ENCODE results near the gene PSAP.

PSAP gene

DNA sequence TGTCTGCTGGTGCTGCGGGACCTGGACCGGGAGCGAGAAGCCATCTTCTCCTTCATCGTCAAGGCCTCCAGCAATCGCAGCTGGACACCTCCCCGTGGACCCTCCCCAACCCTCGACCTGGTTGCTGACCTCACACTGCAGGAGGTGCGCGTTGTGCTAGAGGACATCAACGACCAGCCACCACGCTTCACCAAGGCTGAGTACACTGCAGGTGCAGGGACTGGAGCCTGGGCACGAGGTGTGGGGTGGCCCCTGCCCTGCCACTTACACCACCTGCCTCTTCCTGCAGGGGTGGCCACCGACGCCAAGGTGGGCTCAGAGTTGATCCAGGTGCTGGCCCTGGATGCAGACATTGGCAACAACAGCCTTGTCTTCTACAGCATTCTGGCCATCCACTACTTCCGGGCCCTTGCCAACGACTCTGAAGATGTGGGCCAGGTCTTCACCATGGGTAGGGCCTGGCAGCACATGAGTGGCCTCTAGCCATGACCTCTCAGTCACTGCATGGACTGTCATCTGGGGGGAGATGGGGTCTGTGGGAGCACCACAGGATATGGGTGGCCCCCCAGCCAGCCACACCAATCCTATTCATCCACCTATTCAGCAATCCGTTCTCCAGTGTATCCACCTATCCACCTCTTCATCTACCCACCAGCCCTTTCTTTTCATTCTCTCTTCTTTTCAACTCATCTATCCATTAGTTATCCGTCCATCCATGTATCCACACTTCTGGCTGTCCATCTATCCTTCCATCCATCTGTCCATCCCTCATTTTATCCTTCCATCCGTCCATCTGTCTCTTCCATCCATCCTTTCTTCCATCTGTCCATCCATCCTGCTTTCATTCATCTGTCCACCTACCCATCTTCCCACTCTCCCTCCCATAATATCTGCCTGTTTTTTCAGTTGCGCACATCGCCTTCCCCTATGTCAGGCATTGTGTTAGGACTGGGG, 43.2 kb downstream of the PSAP start:
- Histone ChIP-seq H3K4me1 (ENCODE audit: control insufficient read depth, insufficient read depth, low read length) (peaks cover under 1% of the 10 kb centered on the region), H3K36me3 (ENCODE audit: control insufficient read depth, insufficient read depth, low read length) (no peaks in the 10 kb centered on the region), H3K4me3 (ENCODE audit: insufficient read depth, low read depth, low read length) (no peak overlapping the region), H3K27me3 (ENCODE audit: control insufficient read depth, insufficient read depth, low read length, poor library complexity, severe bottlenecking) (peaks cover 6% of the 10 kb centered on the region), H3K9me3 (ENCODE audit: control insufficient read depth, low read length) (no peaks in the 10 kb centered on the region), H3K27ac (ENCODE audit: insufficient read depth, low read depth, low read length, poor library complexity, severe bottlenecking) (no peak overlapping the region)
- 93 to 95% methylated on average over 21 of the region's 21 CpGs for WGBS, 2 experiments

DNA sequence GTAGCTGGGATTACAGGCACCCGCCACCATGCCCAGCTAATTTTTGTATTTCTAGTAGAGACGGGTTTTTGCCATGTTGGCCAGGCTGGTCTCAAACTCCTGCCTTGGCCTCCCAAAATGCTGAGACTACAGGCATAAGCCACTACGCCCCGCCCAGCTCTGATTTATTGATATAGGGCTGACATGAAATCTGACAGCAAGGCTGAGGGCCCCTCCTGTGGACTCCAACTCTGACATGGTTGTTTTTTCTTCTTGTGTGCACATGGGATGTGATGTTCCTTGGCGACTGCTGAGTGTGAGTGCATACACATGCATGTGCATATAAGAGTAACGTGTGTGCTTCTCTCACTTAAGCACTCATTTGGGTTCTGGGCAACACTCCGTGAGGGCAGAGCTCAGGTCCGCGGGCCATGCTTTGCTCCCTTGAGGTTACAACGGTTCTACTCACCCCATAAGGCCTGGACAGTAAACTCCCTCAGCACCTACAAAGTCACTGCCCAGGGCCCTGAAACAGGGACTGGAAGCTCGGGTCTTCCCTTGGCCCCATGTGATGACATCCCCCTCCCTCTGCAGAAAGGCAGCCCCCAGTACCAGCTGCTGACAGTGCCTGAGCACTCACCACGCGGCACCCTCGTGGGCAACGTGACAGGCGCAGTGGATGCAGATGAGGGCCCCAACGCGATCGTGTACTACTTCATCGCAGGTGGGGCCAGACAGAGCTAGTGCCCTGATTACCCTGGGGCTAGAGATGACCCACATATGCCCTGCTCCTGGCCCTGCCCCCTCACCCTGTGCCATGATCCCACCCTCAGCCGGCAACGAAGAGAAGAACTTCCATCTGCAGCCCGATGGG, 44.1 kb downstream of the PSAP start:
- Histone ChIP-seq H3K9me3 (ENCODE audit: control insufficient read depth, low read length) (no peaks in the 10 kb centered on the region), H3K36me3 (ENCODE audit: control insufficient read depth, insufficient read depth, low read length) (no peaks in the 10 kb centered on the region), H3K27me3 (ENCODE audit: control insufficient read depth, insufficient read depth, low read length, poor library complexity, severe bottlenecking) (peaks cover 6% of the 10 kb centered on the region), H3K27ac (ENCODE audit: insufficient read depth, low read depth, low read length, poor library complexity, severe bottlenecking) (no peak overlapping the region), H3K4me1 (ENCODE audit: control insufficient read depth, insufficient read depth, low read length) (no peaks in the 10 kb centered on the region), H3K4me3 (ENCODE audit: insufficient read depth, low read depth, low read length) (no peak overlapping the region)
- WGBS, 2 experiments, result 92 to 95% methylated on average over 23 of the region's 23 CpGs

DNA sequence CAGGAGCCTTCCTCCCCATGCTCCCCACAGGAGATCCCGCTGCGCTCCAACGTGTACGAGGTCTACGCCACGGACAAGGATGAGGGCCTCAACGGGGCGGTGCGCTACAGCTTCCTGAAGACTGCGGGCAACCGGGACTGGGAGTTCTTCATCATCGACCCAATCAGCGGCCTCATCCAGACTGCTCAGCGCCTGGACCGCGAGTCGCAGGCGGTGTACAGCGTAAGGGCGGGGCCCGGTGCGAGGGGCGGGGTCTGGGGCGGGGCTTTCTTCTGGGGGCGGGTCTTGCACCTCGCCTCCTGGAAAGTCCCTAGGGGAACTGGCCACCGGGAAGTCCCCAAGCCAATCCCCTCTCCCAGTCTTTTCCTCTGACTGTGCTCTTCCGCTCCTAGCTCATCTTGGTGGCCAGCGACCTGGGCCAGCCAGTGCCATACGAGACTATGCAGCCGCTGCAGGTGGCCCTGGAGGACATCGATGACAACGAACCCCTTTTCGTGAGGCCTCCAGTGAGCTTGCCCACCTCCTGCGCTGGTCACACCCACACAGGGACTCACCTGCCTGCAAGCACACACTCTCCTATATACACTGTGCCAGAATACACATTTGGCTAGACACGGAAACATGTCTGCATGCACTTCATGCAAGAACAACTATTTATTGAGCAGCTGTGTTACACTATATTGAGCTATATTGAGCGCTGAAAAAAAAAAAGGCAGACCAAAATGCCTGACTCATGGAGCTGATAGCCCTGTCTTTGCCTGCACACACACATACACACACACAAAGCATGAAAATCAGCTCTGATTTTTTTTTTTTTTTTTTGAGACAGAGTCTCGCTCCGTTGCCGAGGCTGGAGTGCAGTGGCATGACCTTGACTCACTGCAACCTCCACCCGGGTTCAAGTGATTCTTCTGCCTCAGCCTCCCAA, 45.0 kb downstream of the PSAP start:
- WGBS, 2 experiments, result 76 to 78% methylated on average over 41 of the region's 41 CpGs
- H3K9me3 ChIP-seq (ENCODE audit: control insufficient read depth, low read length), result no peaks in the 10 kb centered on the region
- H3K4me3 ChIP-seq (ENCODE audit: insufficient read depth, low read depth, low read length), result no peak overlapping the region

GRCh38 chr10:71804077-71804476, 47.0 kb downstream of the PSAP start:
- Histone ChIP-seq H3K4me3 (ENCODE audit: insufficient read depth, low read depth, low read length) (no peak overlapping the region), H3K36me3 (ENCODE audit: control insufficient read depth, insufficient read depth, low read length) (no peaks in the 10 kb centered on the region), H3K9me3 (ENCODE audit: control insufficient read depth, low read length) (no peaks in the 10 kb centered on the region), H3K27ac (ENCODE audit: insufficient read depth, low read depth, low read length, poor library complexity, severe bottlenecking) (no peak overlapping the region), H3K27me3 (ENCODE audit: control insufficient read depth, insufficient read depth, low read length, poor library complexity, severe bottlenecking) (peaks cover 6% of the 10 kb centered on the region), H3K4me1 (ENCODE audit: control insufficient read depth, insufficient read depth, low read length) (no peaks in the 10 kb centered on the region)
- WGBS, 2 experiments, result 76 to 84% methylated on average over 4 of the region's 4 CpGs

More for the DNA sequence above, 45.0 kb downstream of the PSAP start:
- H3K36me3 ChIP-seq (ENCODE audit: control insufficient read depth, insufficient read depth, low read length), result no peaks in the 10 kb centered on the region
- H3K27me3 ChIP-seq (ENCODE audit: control insufficient read depth, insufficient read depth, low read length, poor library complexity, severe bottlenecking), result peaks cover 6% of the 10 kb centered on the region
- no peaks in the 10 kb centered on the region for H3K4me1 ChIP-seq (ENCODE audit: control insufficient read depth, insufficient read depth, low read length)
- no peak overlapping the region for H3K27ac ChIP-seq (ENCODE audit: insufficient read depth, low read depth, low read length, poor library complexity, severe bottlenecking)

GRCh38 chr10:71802715-71803488, 48.1 kb downstream of the PSAP start:
- no peaks in the 10 kb centered on the region for H3K36me3 ChIP-seq (ENCODE audit: control insufficient read depth, insufficient read depth, low read length)
- no peaks in the 10 kb centered on the region for H3K9me3 ChIP-seq (ENCODE audit: control insufficient read depth, low read length)
- no peaks in the 10 kb centered on the region for H3K4me1 ChIP-seq (ENCODE audit: control insufficient read depth, insufficient read depth, low read length)
- WGBS, 2 experiments, result 92% methylated on average over 18 of the region's 18 CpGs
- no peak overlapping the region for H3K27ac ChIP-seq (ENCODE audit: insufficient read depth, low read depth, low read length, poor library complexity, severe bottlenecking)
- no peak overlapping the region for H3K4me3 ChIP-seq (ENCODE audit: insufficient read depth, low read depth, low read length)
- H3K27me3 ChIP-seq (ENCODE audit: control insufficient read depth, insufficient read depth, low read length, poor library complexity, severe bottlenecking), result peaks cover 6% of the 10 kb centered on the region

GRCh38 chr10:71802235-71802634, 48.8 kb downstream of the PSAP start:
- Histone ChIP-seq H3K9me3 (ENCODE audit: control insufficient read depth, low read length) (no peaks in the 10 kb centered on the region), H3K4me1 (ENCODE audit: control insufficient read depth, insufficient read depth, low read length) (no peaks in the 10 kb centered on the region), H3K4me3 (ENCODE audit: insufficient read depth, low read depth, low read length) (no peak overlapping the region), H3K27me3 (ENCODE audit: control insufficient read depth, insufficient read depth, low read length, poor library complexity, severe bottlenecking) (peaks cover 6% of the 10 kb centered on the region), H3K27ac (ENCODE audit: insufficient read depth, low read depth, low read length, poor library complexity, severe bottlenecking) (no peak overlapping the region), H3K36me3 (ENCODE audit: control insufficient read depth, insufficient read depth, low read length) (no peaks in the 10 kb centered on the region)
- 91 to 93% methylated on average over 6 of the region's 6 CpGs for WGBS, 2 experiments

GRCh38 chr10:71801361-71801760, 49.7 kb downstream of the PSAP start:
- Histone ChIP-seq H3K4me3 (ENCODE audit: insufficient read depth, low read depth, low read length) (no peak overlapping the region), H3K36me3 (ENCODE audit: control insufficient read depth, insufficient read depth, low read length) (no peaks in the 10 kb centered on the region), H3K4me1 (ENCODE audit: control insufficient read depth, insufficient read depth, low read length) (no peaks in the 10 kb centered on the region), H3K27ac (ENCODE audit: insufficient read depth, low read depth, low read length, poor library complexity, severe bottlenecking) (no peak overlapping the region), H3K27me3 (ENCODE audit: control insufficient read depth, insufficient read depth, low read length, poor library complexity, severe bottlenecking) (peaks cover 6% of the 10 kb centered on the region), H3K9me3 (ENCODE audit: control insufficient read depth, low read length) (no peaks in the 10 kb centered on the region)
- 93 to 95% methylated on average over 9 of the region's 9 CpGs for WGBS, 2 experiments

DNA sequence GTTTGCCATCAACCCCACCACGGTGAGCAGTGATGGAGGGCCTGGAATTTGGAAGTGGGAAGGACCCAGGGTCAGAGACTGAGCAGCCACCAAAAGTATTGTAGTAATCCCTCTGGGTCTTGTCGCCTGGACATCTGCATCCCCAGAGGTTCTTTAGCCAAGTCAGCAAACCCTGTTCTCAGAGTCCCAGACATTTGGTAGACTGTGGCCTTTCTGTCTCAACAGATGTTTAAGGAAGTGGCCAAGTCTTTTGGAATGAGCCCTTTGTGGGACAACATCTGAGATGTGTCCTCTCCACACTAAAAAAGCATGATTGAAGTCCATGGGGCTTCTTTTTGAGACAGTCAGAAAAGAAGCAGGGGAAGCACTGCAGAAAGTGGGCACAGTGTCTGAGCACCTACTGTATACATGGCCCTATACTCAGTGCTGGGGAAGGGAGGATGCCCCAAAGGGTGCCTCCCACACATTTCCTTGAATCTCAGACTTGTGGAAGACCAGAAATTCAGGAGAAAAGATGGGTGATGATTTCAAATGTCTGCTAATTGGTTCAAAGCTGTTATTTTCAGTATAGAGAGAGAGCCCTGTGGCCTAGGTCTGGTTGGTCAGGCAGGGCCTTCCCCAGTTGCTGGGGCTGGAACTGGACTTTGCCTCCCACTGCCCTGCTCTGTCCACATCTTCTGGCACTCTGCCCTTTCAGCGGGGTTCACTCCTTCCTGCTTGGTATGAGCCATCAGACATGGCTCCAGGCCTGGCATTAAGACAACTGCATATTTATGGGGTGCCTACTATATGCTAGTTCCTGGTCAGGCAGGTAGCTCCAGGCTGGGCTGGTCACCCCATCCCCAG, 51.2 kb downstream of the PSAP start:
- H3K27ac ChIP-seq (ENCODE audit: insufficient read depth, low read depth, low read length, poor library complexity, severe bottlenecking), result no peak overlapping the region
- H3K4me3 ChIP-seq (ENCODE audit: insufficient read depth, low read depth, low read length), result no peak overlapping the region
- H3K27me3 ChIP-seq (ENCODE audit: control insufficient read depth, insufficient read depth, low read length, poor library complexity, severe bottlenecking), result peaks cover 1% of the 10 kb centered on the region
- no peaks in the 10 kb centered on the region for H3K9me3 ChIP-seq (ENCODE audit: control insufficient read depth, low read length)
- H3K4me1 ChIP-seq (ENCODE audit: control insufficient read depth, insufficient read depth, low read length), result no peaks in the 10 kb centered on the region
- H3K36me3 ChIP-seq (ENCODE audit: control insufficient read depth, insufficient read depth, low read length), result no peaks in the 10 kb centered on the region
- 80 to 91% methylated on average over 3 of the region's 3 CpGs for WGBS, 2 experiments

All from ectodermal cell (in vitro differentiated cells).